ENCODE measurements around the gene DCTN2. TPM values are rescaled to one million over a fixed set of nuclear protein-coding genes. Genes with fewer than 3 reads are reported as not detected.

Gene DCTN2
- polyA plus RNA-seq, 1 of the 3 experiments (the other 2 are of a cell fraction) = 122 TPM

DNA sequence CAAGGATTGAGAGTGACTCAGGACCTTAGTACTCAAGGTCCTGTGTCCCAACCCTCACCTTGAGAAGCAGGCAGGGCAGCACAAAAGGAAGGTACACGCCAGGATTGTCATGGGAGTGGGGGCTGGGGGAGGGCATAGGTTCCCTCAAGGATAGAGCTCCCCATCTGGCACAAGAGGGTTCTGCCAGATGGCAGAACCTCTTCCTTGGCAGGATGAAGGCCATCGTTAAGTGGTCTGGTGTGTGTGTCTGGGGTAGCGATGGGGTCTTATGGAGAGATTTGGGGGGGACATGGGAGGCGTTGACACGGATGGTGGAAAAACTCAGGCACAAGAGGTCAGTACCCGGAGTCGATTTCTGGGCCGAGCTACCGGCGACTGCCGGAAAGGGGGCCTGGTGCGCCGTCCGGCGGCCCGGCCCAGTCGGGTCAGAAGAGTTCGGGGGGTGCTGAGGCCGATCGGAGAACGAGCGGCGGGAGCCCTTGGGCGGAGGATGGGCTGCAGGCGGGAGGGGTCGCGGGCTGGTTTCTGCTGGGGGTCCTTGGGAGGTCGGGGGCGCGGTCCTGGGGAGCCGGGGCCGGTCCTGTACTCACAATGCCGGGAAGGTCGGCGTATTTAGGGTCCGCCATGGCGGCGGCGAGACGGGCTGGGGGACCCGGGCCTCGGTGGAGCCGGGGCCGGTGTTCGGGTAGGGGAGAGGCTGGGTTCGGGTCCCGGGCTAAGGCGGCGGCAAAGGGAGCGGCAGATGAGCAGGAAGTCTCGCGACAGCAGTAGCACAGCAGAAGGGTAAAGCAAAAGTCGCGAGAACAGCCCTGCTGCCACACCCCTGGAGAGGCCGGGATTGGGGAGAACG, at the start of gene DCTN2 (continued):
- TF ChIP-seq MEF2A (IDR thresholded peaks at IDR 0.05; ENCODE audit: borderline replicate concordance, low read depth) (no peak), FOXJ3 (CRISPR knock-in tag; IDR thresholded peaks at IDR 0.05) (no peak), RXRA (IDR thresholded peaks at IDR 0.05; ENCODE audit: borderline replicate concordance, low read depth) (no peak), YY1 (IDR thresholded peaks at IDR 0.05; ENCODE audit: low read depth) (no peak), EZH2phosphoT487 (IDR thresholded peaks at IDR 0.05; ENCODE audit: borderline replicate concordance, low read depth) (no peak), RAD21 (IDR thresholded peaks at IDR 0.05; ENCODE audit: low read length) (peak; percentile 24), USF1 (IDR thresholded peaks at IDR 0.05; ENCODE audit: borderline replicate concordance, low read depth) (no peak), CHD2 (IDR thresholded peaks at IDR 0.05; ENCODE audit: low read length, partially characterized antibody) (peak; percentile 100), POLR2AphosphoS5 (IDR thresholded peaks at IDR 0.05; ENCODE audit: low read depth, low read length) (peak; percentile 61; the same call in 1 of the 2 replicates), JUND (IDR thresholded peaks at IDR 0.05) (no peak), MAX (IDR thresholded peaks at IDR 0.05; ENCODE audit: low read depth) (no peak), EP300 (IDR thresholded peaks at IDR 0.05; ENCODE audit: borderline replicate concordance in 1 of 2, low read depth in 1 of 2, low read length in 1 of 2) (no peak), TAF1 (IDR thresholded peaks at IDR 0.05; ENCODE audit: borderline replicate concordance, low read depth, low read length) (peak; percentile 37; the same call in 1 of the 2 replicates)

DNA sequence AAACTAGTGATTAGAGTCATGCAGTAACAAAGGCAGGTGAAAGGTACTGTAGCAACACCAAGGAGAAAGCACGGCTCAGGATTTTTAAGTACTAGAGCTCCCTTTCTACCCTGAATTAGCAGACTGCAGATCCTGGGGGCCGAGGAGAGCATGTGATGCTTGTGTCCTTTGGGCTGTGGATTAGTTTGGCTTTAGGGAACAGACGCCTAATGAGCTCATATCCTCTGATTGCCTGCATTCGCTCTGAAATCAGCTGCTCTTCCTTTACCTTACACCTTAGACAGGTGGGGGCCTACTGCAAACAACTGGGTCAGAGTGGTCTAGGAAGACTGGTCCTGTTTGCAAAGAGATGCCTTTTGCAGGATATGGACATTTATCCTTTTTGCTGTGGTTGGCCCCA, 46.2 kb upstream of the DCTN2 start:
- Histone ChIP-seq H3K27ac (ENCODE audit: low read depth in 2 of 2, low read length in 1 of 2) (no peak overlapping the region), H3K9me2 (no peaks in the 10 kb centered on the region), H3K9me3 (no peaks in the 10 kb centered on the region), H3K4me2 (no peak overlapping the region), H4K20me1 (ENCODE audit: insufficient read depth) (no peaks in the 10 kb centered on the region), H3K4me1 (ENCODE audit: control insufficient read depth in 1 of 2, insufficient read depth in 2 of 2, low read depth in 1 of 2, low read length in 1 of 2) (peaks cover 8 to 14% of the 10 kb centered on the region in 2 experiments; a peak in 2 of 4 replicates), H2AFZ (ENCODE audit: low read depth) (no peak overlapping the region), H3K4me3 (ENCODE audit: low read depth in 2 of 2, low read length in 1 of 2) (no peak overlapping the region), H3K27me3 (ENCODE audit: insufficient read depth) (no peaks in the 10 kb centered on the region), H3K79me2 (ENCODE audit: insufficient read depth) (peaks cover 8% of the 10 kb centered on the region; the same call in 1 of the 2 replicates), H3K9ac (no peak overlapping the region), H3K36me3 (replicated peaks in 1 of 2; ENCODE audit: control insufficient read depth in 1 of 2, insufficient read depth in 2 of 2, low read length in 1 of 2) (peaks cover 11 to 23% of the 10 kb centered on the region in 2 experiments), H3F3A (replicated peaks; ENCODE audit: insufficient read depth) (peaks cover 3% of the 10 kb centered on the region)
- TF ChIP-seq GATA2 (CRISPR knock-in tag; IDR thresholded peaks at IDR 0.05) (no peak), EZH2phosphoT487 (IDR thresholded peaks at IDR 0.05; ENCODE audit: borderline replicate concordance, low read depth) (no peak), NFIC (IDR thresholded peaks at IDR 0.05; ENCODE audit: borderline replicate concordance) (no peak), SMC3 (IDR thresholded peaks at IDR 0.05; ENCODE audit: low read depth, low read length) (no peak), REST (IDR thresholded peaks at IDR 0.05; ENCODE audit: low read depth, low read length) (no peak), USF1 (IDR thresholded peaks at IDR 0.05; ENCODE audit: borderline replicate concordance, low read depth) (no peak), RFX5 (IDR thresholded peaks at IDR 0.05; ENCODE audit: low read length) (no peak), RXRA (IDR thresholded peaks at IDR 0.05; ENCODE audit: borderline replicate concordance, low read depth) (no peak)
- TF ChIP-seq, protein P1, sequence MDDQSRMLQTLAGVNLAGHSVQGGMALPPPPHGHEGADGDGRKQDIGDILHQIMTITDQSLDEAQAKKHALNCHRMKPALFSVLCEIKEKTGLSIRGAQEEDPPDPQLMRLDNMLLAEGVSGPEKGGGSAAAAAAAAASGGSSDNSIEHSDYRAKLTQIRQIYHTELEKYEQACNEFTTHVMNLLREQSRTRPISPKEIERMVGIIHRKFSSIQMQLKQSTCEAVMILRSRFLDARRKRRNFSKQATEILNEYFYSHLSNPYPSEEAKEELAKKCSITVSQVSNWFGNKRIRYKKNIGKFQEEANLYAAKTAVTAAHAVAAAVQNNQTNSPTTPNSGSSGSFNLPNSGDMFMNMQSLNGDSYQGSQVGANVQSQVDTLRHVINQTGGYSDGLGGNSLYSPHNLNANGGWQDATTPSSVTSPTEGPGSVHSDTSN (IDR thresholded peaks at IDR 0.05) = no peak
- POLR2A ChIA-PET = no interaction called here
- WGBS (ENCODE audit: low lambda C conversion rate) = 100% methylated on average over 4 of the region's 4 CpGs
- no peak for DNase-seq
- CTCF ChIA-PET = interaction anchor here (0.6 to 7.0 kb wide), 10 partner anchors 11 to 142 kb away, joined by 3 to 85 read pairs (median 4); partner anchors contain the start of genes B4GALNT1 and DTX3
